Cardiac fibroblast (primary cell): Measurements from ENCODE around the gene LIX1L.
A peak's percentile ranks its signal among the peaks of the same experiment; 100 is the strongest.

Experiments
- DNase-seq, 2 donors: peaks; one replicate each; pipeline versions ENCODE4 v3.0.0 to v3.0.0-alpha.2; 2010; ENCODE audit warnings: low read depth in 2 of 2
- H3K4me3 ChIP-seq, 2 donors: replicated peaks in 1 of 2; 1 replicate in 1 of 2; 2 replicates in 1 of 2; pipeline ENCODE4 v1.5.1; 2011; ENCODE audit warnings: low read depth in 2 of 2, low read length in 2 of 2, mild to moderate bottlenecking in 2 of 2, moderate library complexity in 1 of 2
- TF ChIP-seq, protein P1 (sequence below): IDR thresholded peaks from one replicate; pipeline ENCODE4 v1.5.1; 2011; ENCODE audit warnings: low read depth, mild to moderate bottlenecking, low read length, inconsistent platforms

The LIX1L gene

DNA sequence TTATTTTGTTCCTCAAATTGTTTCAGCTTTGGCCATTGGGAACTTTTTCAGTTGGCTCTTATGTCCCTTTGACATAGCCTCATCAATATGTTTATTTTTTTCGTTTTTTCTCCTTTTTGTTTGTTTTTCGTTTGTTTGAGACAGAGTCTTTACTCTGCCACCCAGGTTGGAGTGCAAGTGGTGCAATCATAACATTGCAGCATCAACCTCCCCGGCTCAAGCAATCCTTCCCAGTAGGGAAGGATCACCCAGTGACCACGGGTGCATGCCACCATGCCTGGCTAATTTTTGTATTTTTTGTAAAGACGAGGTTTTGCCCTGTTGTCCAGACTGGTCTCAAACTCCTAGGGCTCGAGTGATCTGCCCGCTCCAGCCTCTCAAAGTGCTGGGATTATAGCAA lies 14.8 kb upstream of the LIX1L start:
- DNase-seq: no peak
- H3K4me3 ChIP-seq: no peak overlapping the region
- TF ChIP-seq, protein P1, sequence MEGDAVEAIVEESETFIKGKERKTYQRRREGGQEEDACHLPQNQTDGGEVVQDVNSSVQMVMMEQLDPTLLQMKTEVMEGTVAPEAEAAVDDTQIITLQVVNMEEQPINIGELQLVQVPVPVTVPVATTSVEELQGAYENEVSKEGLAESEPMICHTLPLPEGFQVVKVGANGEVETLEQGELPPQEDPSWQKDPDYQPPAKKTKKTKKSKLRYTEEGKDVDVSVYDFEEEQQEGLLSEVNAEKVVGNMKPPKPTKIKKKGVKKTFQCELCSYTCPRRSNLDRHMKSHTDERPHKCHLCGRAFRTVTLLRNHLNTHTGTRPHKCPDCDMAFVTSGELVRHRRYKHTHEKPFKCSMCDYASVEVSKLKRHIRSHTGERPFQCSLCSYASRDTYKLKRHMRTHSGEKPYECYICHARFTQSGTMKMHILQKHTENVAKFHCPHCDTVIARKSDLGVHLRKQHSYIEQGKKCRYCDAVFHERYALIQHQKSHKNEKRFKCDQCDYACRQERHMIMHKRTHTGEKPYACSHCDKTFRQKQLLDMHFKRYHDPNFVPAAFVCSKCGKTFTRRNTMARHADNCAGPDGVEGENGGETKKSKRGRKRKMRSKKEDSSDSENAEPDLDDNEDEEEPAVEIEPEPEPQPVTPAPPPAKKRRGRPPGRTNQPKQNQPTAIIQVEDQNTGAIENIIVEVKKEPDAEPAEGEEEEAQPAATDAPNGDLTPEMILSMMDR: no peak

DNA sequence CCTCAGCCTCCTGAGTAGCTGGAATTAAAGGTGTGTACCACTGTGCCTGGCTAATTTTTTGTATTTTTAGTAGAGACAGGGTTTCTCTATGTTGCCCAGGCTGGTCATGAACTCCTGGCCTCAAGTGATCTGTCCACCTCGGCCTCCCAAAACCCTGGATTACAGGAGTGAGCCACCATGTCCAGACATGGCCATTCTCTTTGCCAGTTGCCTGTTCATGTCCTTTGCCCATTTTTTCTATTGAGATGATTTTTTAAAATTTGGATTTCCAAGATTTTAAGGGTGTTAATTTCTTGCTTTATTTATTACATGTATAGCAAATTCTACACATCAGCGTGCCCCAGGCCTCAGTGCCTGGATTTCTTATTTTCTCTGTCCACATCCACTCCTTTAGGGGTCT lies 9.5 kb upstream of the LIX1L start:
- DNase-seq: no peak
- TF ChIP-seq, protein P1: no peak
- no peak overlapping the region for H3K4me3 ChIP-seq

DNA sequence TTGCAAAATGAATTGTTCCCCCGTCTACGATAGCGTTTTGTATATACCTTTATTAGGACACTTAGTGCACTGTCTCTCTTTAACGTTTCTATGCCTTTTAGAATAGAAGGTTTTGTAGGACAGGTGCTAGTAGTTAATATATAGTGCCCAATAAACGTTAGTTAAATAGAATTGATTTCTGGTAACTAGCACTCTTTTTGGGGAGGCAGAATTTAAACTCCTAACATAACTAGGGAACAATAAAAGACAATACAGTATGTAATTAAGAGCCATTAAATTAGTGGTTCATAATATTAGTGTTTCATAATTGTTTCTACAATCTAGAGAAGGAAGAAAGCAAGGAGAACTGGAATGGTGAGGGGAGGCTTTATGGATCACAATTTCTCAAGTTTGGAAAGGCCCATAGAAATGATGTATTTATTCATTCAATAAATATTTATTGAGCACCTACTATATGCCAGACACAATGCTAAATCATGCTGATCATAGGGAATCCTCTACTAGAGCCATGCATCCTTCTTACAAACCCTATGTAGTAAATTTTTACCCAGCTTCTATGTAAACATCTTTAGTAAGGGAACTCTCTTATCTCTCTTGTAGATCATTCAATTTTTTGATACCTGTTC lies 7.4 kb upstream of the LIX1L start:
- no peak for DNase-seq
- H3K4me3 ChIP-seq: peak overlapping the region; percentile 61 to 67
- TF ChIP-seq, protein P1: no peak

DNA sequence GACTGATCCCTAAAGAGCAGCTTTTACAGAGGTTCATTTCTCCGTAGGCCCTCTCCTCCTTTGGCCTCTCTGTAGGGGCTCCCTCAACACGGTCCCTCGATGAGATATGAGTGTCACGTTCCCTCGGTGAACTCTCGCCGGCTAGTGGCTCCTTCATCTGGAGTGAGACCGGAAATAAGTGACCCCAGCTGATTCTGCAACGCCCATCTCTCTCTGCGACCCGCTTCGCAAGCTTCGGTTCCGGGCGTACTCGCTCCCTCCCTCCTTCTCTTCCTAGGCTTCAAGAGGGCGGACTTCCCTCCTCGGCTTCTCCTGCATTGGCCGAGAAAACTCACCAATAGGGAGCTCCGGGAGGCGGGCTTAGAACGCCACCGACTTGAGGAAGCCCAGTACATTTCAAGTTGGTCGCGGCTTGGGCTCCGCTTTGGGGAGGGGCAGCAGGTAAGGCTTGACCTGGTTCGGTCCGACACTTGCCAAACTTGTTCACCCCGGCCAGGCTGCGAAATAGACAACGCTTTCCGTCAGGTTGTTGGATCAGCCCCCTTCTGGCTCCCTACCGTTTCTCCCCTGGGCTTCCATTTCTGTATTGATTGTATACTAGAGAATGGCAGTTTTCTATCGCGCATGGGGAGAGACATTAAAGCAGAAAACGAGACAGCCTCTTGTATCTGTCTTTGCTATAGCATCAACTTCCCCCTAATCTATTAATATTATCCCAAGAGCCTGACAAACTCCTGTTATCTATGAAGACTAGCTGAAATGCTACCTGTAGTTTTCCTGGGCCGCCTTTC lies 6.7 kb upstream of the LIX1L start, which contains the start of the genes ANKRD34A and POLR3GL:
TSS of gene ANKRD34A (minus strand) at position 248 of the 791 bp plus-strand sequence. CDS start 2,816 bp downstream, outside the sequence.
TSS of gene POLR3GL (plus strand) at position 363 of the 791 bp plus-strand sequence. CDS start 10,176 bp downstream, outside the sequence.
- TF ChIP-seq, protein P1: no peak
- peak within 1 kb of the TSS; percentile 61 to 67 for H3K4me3 ChIP-seq
- peak; percentile 93 to 94 for DNase-seq

DNA sequence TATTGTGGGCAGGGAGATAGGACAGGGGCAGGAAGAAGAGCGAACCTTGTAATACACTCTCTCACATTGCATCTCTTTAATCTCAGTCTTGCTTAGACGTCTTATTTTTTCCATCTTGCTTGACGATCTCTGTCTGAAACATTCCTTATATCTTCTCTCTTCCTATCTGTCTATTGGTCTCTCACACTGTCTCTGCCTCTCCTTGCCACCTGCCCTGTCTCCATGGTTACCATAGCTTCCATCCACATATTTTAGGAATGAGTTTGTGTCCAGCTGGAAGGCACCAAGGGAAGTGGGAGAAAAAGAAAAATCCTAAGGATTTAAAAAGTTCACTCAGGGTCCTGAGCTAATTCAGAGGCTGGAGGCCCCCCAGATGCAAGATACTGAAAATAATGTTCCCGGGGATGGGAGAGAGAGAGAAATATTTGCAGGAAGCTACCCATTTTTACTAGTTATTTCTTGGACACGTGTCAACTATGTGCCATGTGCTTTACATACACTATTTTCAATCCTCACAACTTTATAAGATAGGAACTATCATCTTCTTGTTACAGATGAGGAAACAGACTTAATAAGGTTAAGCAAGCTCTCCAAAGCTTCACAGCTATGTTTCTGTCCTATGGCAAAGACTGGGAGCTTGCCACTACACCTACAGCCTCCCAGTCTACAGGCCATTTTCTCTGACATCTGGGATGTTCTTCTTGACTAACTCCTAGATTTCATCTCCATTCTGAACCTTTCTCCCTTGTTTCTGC lies 5.6 kb upstream of the LIX1L start:
- peak; percentile 63 to 70 for DNase-seq
- peak overlapping the region in 1 of 2 donors; percentile 61 for H3K4me3 ChIP-seq
- TF ChIP-seq, protein P1: no peak

DNA sequence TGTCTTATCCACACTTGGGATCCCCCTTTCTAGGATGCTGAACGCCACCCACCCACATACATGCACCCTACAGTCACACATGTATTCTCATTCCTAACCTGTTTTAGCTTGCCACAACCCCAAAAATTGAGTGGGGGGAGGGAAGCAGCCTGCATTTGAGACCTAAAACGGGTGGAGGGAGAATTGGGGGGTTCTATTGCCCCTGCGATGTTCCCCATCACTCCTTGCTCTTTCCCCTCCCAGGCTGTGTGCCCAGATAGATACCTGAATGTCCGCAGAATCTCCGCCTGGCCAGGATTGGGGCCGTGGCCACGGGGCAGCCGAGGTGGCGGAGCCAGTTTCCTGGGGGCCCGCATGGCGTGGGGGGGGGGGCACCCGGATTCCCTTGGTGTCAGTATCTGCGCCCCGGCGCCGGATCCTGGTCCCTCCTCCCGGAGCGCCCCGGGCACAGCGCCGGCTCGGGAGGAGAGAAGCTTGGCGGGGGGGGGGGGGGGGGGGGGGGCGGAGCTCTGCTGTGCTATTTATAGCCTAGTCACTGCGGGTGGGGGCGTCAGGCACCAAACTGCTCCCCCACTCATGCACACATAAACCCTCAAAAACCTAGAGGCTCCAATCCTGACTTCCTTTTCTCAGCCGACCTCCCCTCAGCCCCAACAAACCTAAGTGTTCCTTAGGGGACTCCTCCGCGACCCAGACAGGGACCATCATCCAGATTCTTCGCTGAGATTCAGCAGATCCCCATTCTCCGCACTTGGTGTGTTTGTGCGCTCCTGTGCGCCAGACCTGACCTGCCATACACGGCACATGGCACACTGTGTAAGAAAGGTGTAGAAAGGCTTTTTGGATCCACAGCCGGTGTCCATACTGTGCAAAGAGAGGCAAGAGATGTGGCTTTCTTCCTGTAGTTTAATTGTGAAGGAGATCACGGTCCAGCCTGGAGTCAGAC lies 4.6 kb upstream of the LIX1L start:
- no peak for DNase-seq
- peak overlapping the region; percentile 65 for H3K4me3 ChIP-seq
- TF ChIP-seq, protein P1: no peak
